HS-5 (cell line): ENCODE measurements around the gene RBMS3.

ENCODE experiments used
- DNase-seq: peaks from one replicate; pipeline ENCODE4 v3.0.0-alpha.2; 2012; ENCODE audit warnings: low read depth

Gene RBMS3

GRCh38 chr3:29890801-29891200 lies 609.9 kb downstream of the RBMS3 start:
- DNase-seq, result no peak

- no peak for DNase-seq
These were observed 612.2 kb downstream of the RBMS3 start for GRCh38 chr3:29892976-29893554.

GRCh38 chr3:29896856-29897255 lies 616.0 kb downstream of the RBMS3 start:
- DNase-seq, result no peak

GRCh38 chr3:29898171-29898965 lies 617.5 kb downstream of the RBMS3 start:
- DNase-seq, result no peak

- DNase-seq, result no peak
These were observed 618.1 kb downstream of the RBMS3 start for GRCh38 chr3:29899021-29899420.

- no peak for DNase-seq
These were observed 620.2 kb downstream of the RBMS3 start for GRCh38 chr3:29901097-29901496.

GRCh38 chr3:29903600-29903999 lies 622.7 kb downstream of the RBMS3 start:
- DNase-seq, result no peak

- DNase-seq, result no peak
These were observed 626.0 kb downstream of the RBMS3 start for GRCh38 chr3:29906906-29907305.

GRCh38 chr3:29912600-29913288 lies 631.9 kb downstream of the RBMS3 start:
- DNase-seq, result no peak

GRCh38 chr3:29914861-29915524 lies 634.1 kb downstream of the RBMS3 start:
- peak; percentile 46 for DNase-seq

GRCh38 chr3:29919571-29919970 lies 638.7 kb downstream of the RBMS3 start:
- no peak for DNase-seq

- DNase-seq, result peak; percentile 58
These were observed 642.3 kb downstream of the RBMS3 start for GRCh38 chr3:29922992-29923746.

GRCh38 chr3:29924783-29925561 lies 644.1 kb downstream of the RBMS3 start:
- DNase-seq, result no peak

GRCh38 chr3:29926378-29926777 lies 645.5 kb downstream of the RBMS3 start:
- no peak for DNase-seq

GRCh38 chr3:29932696-29933325 lies 651.9 kb downstream of the RBMS3 start:
- no peak for DNase-seq

GRCh38 chr3:29933802-29934490 lies 653.1 kb downstream of the RBMS3 start:
- DNase-seq, result no peak

GRCh38 chr3:29934751-29935150 lies 653.9 kb downstream of the RBMS3 start:
- no peak for DNase-seq

- DNase-seq, result no peak
These were observed 655.2 kb downstream of the RBMS3 start for GRCh38 chr3:29936054-29936453.

- DNase-seq, result no peak
These were observed 655.9 kb downstream of the RBMS3 start for GRCh38 chr3:29936766-29937165.

- DNase-seq, result peak; percentile 67
These were observed 656.3 kb downstream of the RBMS3 start for GRCh38 chr3:29937185-29937584.
